Panc1 (cell line): ENCODE measurements around the gene TMEM242. TPM values are rescaled to one million over a fixed set of nuclear protein-coding genes. Genes with fewer than 3 reads are reported as not detected.

Experiments used
- ATAC-seq: fragments of 200-7000 bp; cut with Tn5 transposase; 2 replicates; pipeline ENCODE4 v1.9.1; 2020; ENCODE audit warnings: mild to moderate bottlenecking, moderate library complexity
- BruUV-seq: library from RNA; stranded (reverse); fragments of 400-500 nt; replicated peaks from 2 replicates; lab custom pipeline; 2021; lab: Mats Ljungman, UMichigan
- CTCF ChIA-PET: fragments of 300-600 bp; sonication (Branson Sonifier 250); formaldehyde crosslinking; loops from one replicate; lab custom pipeline; 2022; ENCODE audit warnings: antibody characterized with exemption; lab: Charles Lee
- POLR2A ChIA-PET: fragments of 300-600 bp; sonication (Branson Sonifier 250); formaldehyde crosslinking; loops from one replicate; lab custom pipeline; 2022; ENCODE audit warnings: antibody characterized with exemption; lab: Charles Lee
- DNase-seq: peaks from one replicate; pipeline ENCODE4 v3.0.0-alpha.2; 2010; ENCODE audit warnings: low read depth, low spot score
- H3K27ac ChIP-seq: 2 replicates; pipeline ENCODE4 v1.5.1; 2011; ENCODE audit warnings: mild to moderate bottlenecking, low read length, inconsistent platforms
- H3K27me3 ChIP-seq: fragments of 200-500 bp; sonication (Bioruptor generic); 2 replicates; pipeline ENCODE4 v1.6.0; 2014; ENCODE audit warnings: low read length, inconsistent platforms; ENCODE audit not compliant: control insufficient read depth, insufficient read depth
- H3K36me3 ChIP-seq: fragments of 200-500 bp; sonication (Bioruptor generic); 2 replicates; pipeline ENCODE4 v1.5.1; 2014; ENCODE audit warnings: inconsistent platforms, mild to moderate bottlenecking, low read length, moderate library complexity; ENCODE audit not compliant: control insufficient read depth, insufficient read depth
- H3K4me1 ChIP-seq: 2 replicates; pipeline ENCODE4 v1.5.1; 2011; ENCODE audit warnings: inconsistent platforms, mild to moderate bottlenecking, low read length, moderate library complexity; ENCODE audit not compliant: control insufficient read depth, insufficient read depth
- H3K4me3 ChIP-seq, 2 experiments: 2 replicates each; pipeline ENCODE4 v1.5.1; 2011 to 2012; ENCODE audit warnings: low read depth in 2 of 2, low read length in 2 of 2, mild to moderate bottlenecking in 2 of 2, inconsistent platforms in 1 of 2, moderate library complexity in 1 of 2
- H3K9me3 ChIP-seq: fragments of 200-500 bp; sonication (Bioruptor generic); 2 replicates; pipeline ENCODE4 v1.5.1; 2014; ENCODE audit warnings: low read depth, mild to moderate bottlenecking, inconsistent platforms, low read length, moderate library complexity; ENCODE audit not compliant: control insufficient read depth, insufficient read depth
- CTCF ChIP-seq: fragments of 450-650 bp; IDR thresholded peaks from 2 replicates; pipeline ENCODE4 v1.5.1; 2017; ENCODE audit warnings: mild to moderate bottlenecking
- POLR2AphosphoS5 ChIP-seq: IDR thresholded peaks from 2 replicates; pipeline ENCODE4 v1.6.1; 2012; ENCODE audit warnings: mild to moderate bottlenecking, low read depth, low read length, moderate library complexity
- REST ChIP-seq, 2 experiments: IDR thresholded peaks; 2 replicates each; pipeline ENCODE4 v1.6.1; 2011 to 2012; ENCODE audit warnings: low read depth in 2 of 2, control low read depth in 1 of 2, low read length in 1 of 2, mild to moderate bottlenecking in 1 of 2, moderate library complexity in 1 of 2; ENCODE audit not compliant: insufficient read depth in 1 of 2
- SIN3A ChIP-seq: IDR thresholded peaks from 2 replicates; pipeline ENCODE4 v1.6.1; 2012; ENCODE audit warnings: low read depth, mild to moderate bottlenecking, low read length, moderate library complexity, borderline replicate concordance; ENCODE audit not compliant: insufficient read depth
- TCF7L2 ChIP-seq: IDR thresholded peaks from 2 replicates; pipeline ENCODE4 v1.6.1; 2011; ENCODE audit warnings: mild to moderate bottlenecking, low read depth, low read length, inconsistent platforms
- in situ Hi-C: cut with HindIII; loops from 2 replicates; pipeline ENCODE4 v1.10.0; 2016; ENCODE audit warnings: low sequenced_read_pairs, low pct_unique_long_range_greater_than_20kb
- intact Hi-C: fragments of 100-400 bp; cut with micrococcal nuclease; formaldehyde crosslinking; loops from one replicate; pipeline ENCODE4 v1.10.0; 2022; ENCODE audit not compliant: unreplicated experiment
- total RNA-seq: library from RNA; stranded (reverse); gene quantifications from one replicate; pipeline ENCODE4 v1.2.1, GENCODE V29; 2021; ENCODE audit not compliant: unreplicated experiment

TMEM242 gene
- total RNA-seq, 1 experiment from 2014 or later: 6.8 TPM

- no TSS peak for BruUV-seq
- H3K4me1 ChIP-seq: peaks cover 2% of the 10 kb centered on the region; the same call in 1 of the 2 replicates
- no peak for DNase-seq
- no peaks in the 10 kb centered on the region for H3K36me3 ChIP-seq
- no peak overlapping the region for H3K4me3 ChIP-seq
- in situ Hi-C loops (no loop called here), intact Hi-C loops (no loop called here)
- ATAC-seq: no peak
- TF ChIP-seq CTCF (no peak), SIN3A (no peak), REST (IDR thresholded peaks at IDR 0.05; ENCODE audit: insufficient read depth in 1 of 2, low read depth in 2 of 2, low read length in 1 of 2) (no peak), POLR2AphosphoS5 (no peak), TCF7L2 (no peak)
- ChIA-PET POLR2A (no interaction called here), CTCF (interaction anchor here (0.7 kb wide), 1 partner anchor 1021 kb away, joined by 3 read pairs; no protein-coding TSS in a partner anchor)
- no peaks in the 10 kb centered on the region for H3K9me3 ChIP-seq
- H3K27ac ChIP-seq: no peak overlapping the region
- no peaks in the 10 kb centered on the region for H3K27me3 ChIP-seq
Observed at GRCh38 chr6:157267654-157268053, 55.7 kb downstream of the TMEM242 start.

- Histone ChIP-seq H3K4me3 (no peak overlapping the region), H3K9me3 (no peaks in the 10 kb centered on the region), H3K36me3 (no peaks in the 10 kb centered on the region), H3K27ac (no peak overlapping the region), H3K4me1 (peaks cover 2% of the 10 kb centered on the region; the same call in 1 of the 2 replicates), H3K27me3 (no peaks in the 10 kb centered on the region)
- TF ChIP-seq POLR2AphosphoS5: no peak
- TF ChIP-seq REST (IDR thresholded peaks at IDR 0.05; ENCODE audit: insufficient read depth in 1 of 2, low read depth in 2 of 2, low read length in 1 of 2): no peak
- TF ChIP-seq TCF7L2: no peak
- no peak for TF ChIP-seq SIN3A
- TF ChIP-seq CTCF: no peak
- ChIA-PET POLR2A (no interaction called here), CTCF (no interaction called here)
- no TSS peak for BruUV-seq
- DNase-seq (no peak), ATAC-seq (no peak)
- in situ Hi-C loops: no loop called here
- intact Hi-C loops: no loop called here
Observed at GRCh38 chr6:157267109-157267611, 56.2 kb downstream of the TMEM242 start.
